ENCODE measurements around the gene POGK.
"Not testable (repeated sequence)": the region's sequence is repeated elsewhere in the genome, so short reads cannot be mapped to it uniquely, and the experiment has no call there.

The POGK gene

DNA sequence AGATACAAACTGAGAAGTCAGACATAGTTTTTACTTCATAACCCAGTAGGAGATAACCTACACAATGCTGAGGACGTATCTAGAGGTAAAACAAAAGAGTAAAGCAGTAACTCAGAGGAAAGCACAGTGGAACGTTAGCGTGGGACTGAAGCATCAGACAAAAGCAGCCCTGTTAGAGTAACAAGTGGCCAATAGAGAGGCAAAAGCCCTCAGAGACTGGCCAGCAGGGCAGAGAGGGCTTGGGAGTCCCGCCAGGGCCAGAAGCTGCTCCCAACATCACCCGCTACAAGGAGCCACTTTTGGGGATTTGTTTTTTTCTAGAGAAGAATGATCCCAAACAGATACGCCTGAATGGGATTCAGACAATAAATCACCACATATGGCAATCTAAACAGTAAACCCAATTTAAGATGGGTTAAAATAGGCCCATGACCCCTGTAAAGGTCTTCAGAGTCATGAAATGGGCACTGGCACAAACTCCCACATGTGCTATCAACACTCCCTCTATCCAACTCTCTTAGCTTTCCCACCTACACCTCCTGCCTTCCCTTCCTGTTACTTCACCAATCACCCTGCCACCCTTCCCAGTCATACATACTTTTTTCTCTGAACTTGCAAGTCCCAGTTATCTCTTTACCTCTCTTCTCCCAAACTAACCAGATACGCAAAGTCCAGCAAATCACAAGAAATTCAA, 19.6 kb downstream of the POGK start:
- FAIRE-seq: no peak

DNA sequence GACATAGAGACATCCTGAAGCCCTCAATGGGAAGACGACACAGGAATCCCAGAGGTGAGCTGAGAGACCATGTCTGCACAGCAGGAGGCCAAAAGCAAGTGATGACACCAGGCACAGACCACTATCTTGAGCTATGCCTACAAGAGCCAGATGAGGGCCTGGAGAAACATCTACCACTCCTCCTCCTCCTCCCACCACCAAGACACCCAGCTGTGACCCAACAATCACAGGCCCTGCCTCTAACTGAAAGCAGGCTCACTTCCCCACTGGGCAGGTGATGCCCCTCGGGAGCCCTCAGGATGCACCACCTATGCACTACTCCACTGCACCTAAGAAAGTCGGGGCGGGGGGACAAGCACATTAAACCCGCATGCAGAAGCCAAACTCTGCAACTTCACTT, 20.3 kb downstream of the POGK start:
- FAIRE-seq: no peak

DNA sequence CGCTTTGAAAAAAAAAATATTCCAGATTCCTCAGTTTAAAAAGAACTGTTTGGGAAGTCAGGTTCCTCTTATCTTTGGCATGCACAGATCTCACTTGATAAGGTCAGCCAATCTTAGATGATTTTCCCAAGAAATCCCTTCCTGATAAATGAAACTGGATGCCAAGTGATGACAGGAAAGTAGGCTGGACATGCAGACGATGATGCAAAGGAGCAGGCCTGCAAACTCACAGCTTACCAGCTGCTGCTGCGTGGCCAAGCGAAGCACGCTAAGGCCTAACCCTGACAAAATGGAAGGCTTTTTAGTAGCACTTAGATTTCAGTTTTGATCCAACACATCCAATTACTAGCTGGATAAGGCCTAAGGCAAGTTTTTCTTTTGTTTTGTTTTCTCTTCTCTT, 26.7 kb downstream of the POGK start:
- no peak for FAIRE-seq

DNA sequence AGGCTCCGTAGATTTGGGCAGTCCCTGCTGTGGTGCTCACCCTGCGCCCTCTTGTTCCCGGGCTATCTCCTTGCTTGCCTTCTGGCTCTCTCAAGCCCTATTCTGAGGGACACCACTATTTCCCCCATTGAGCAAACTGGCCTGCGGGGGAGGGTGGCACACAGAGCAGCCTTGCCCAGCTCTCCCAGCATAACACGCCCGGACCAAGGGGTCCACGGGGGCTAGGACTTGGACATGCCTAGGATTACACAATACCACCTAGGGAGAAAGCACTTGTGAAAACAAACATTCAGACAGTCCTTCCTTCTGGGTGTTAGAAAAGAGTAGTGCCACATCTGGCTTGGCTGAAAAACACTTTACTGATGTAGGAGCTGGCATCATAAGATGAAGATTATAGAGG, 29.4 kb downstream of the POGK start:
- no peak for FAIRE-seq

DNA sequence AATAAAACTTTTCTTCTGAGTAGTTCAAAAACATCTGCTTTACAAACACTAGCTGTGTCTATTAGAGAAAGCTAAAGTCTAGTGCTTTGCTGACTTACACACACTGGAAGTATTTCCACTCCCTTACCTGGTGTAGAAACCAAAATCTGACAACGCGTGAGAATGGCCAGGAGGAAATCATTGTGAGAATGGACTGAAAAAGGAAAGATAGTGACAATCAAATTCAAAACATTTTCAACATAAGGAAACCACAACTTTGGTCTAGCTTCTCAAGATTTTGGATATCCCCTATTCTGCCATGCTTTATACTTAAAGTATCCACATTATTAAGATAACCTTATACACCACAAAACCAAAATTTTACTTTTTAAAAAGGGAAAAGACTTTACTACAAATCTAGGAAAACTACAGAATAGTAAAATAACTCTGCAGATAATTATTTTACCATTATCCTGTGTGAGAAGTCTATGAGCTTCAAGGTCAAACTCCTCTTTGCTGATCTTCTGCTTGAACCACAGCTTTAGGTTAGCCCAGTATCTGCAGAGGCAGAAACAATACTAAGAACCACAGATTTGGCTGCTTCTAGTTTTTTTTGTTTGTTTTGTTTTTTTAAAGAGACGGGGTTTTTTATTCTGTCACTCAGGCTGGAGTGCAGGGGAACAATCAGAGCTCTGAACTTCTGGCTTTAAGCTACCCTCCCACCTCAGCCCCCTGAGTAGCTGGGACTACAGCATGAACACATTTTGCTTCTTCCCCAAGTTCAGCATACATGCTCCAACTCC, 30.2 kb downstream of the POGK start:
- no peak for FAIRE-seq

DNA sequence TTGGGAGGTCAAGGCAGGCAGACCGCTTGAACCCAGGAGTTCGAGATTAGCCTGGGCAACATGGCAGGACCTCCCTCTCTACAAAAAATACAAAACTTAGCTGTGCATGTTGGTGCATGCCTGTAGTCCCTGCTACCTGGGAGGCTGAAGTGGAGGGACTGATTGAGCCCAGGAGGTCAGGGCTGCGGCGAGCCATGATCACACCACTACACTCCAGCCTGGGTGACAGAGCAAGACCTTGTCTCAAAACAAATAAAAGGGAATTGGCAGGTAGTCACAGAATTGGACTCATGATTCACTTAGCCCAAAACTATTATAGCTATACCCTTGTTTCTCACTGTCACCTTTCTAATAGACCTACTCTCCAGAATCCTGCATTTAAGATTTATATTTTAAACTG, 31.3 kb downstream of the POGK start:
- FAIRE-seq: no peak

DNA sequence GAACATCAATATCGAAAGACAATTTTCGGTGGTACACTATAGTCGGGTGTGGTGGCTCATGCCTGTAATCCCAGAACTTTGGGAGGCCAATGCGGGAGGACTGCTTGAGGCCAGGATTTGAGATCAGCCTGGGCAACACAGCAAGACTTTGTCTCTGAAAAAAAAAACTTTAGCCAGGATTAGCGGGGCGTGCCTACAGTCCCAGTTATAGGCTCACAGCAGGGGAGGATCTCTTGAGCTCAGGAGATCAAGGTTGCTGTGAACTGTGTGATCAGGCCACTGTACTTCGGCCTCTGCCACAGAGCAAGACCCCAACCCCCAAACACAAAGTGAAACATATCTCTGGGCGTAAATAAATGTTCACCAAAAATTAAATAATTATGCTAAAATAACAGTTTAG, 35.2 kb downstream of the POGK start:
- no peak for FAIRE-seq

DNA sequence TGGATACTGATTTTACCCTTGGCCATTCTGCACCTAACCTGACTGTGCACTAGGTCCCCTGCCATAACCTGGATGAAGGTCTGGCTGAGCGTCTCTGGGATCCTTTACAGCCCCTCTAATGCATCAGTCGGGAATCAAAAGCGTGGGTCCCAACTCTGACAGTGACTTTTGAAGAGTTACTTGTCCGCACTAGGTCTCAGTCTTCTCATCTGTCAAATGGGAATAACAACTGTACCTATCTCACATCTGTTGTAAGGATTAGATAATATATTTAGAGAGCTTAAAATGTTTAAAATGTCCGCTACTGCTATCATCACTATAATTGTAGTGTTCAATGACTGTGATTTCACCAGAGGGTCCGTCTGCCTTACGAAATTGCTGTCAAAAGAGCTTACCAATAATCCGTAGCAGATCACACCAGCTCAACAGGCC, 36.0 kb downstream of the POGK start:
- no peak for FAIRE-seq

DNA sequence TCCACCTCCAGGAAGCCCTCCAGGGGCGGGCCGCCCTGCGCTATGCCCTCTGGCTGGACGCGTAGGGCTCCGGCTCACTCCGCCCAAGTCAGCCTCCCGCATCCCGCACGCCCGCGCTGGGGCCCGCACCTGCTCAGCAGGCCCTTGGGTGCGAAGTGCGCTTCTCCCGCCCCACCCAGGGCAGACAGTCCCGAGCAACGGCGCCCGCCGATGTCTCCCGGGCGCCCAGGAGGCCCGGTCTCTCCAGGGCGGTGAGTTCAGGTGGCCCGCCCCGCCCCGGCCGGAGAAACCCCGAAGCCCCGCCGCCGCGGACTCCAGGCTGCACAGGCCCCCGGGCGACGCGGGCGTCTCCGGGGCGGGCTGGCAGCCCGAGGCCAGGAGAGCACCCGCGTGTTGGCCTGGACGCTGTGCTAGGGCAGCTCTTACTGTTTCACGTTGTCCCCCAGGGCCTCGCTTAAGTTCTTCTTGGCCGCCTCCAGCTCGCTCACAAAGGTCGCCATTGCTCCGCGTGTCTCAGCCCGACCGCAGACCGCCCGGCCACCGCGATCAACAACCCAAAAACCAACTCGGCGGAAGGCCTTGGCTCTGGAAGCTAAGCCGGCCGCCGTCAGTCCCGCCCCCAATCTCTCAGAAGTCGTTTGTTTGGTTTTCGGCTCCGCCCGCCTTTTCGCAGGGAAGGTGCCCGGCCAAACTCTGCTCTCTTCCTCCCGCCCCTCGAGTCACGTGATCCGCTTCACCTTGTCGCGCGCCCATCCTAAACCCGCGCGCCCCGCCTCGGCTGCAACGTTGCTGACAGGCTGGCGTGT, 36.7 kb downstream of the POGK start, which contains the start of gene TADA1:
TSS of gene TADA1 (minus strand) at position 531 of the 806 bp plus-strand sequence. CDS start at position 500, 31 bp downstream.
- FAIRE-seq: peak; percentile 98

DNA sequence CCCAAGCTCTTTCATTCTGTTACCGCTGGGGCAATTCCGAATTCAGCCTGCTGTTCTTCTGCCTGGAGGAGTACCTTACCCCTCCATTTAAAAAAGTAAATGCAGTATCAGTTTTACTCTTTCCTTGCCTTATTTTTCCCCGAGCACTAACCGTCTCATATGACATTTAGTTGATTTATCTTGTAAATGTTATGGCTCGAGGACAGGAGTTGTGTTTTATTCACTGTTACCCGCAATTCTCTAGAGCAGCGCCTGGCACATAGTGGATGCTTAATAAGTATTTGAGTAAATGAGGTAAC, 37.2 kb downstream of the POGK start:
- FAIRE-seq: no peak

DNA sequence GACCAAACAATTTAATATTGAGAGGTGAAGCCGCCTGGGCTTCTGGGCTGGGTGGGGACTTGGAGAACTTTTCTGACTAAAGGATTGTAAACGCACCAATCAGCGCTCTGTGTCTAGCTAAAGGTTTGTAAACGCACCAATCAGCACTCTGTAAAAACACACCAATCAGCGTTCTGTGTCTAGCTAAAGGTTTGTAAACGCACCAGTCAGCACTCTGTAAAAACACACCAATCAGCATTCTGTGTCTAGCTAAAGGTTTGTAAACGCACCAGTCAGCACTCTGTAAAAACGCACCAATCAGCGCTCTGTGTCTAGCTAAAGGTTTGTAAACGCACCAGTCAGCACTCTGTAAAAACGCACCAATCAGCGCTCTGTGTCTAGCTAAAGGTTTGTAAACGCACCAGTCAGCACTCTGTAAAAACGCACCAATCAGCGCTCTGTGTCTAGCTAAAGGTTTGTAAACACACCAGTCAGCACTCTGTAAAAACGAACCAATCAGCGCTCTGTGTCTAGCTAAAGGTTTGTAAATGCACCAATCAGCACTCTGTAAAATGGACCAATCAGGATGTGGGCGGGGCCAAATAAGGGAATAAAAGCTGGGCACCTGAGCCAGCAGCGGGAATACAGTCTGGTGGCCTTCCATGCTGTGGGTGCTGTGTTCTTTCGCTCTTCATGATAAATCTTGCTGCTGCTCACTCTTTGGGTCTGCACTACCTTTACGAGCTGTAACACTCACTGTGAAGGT, 39.1 kb downstream of the POGK start:
- FAIRE-seq: not testable (repeated sequence)

DNA sequence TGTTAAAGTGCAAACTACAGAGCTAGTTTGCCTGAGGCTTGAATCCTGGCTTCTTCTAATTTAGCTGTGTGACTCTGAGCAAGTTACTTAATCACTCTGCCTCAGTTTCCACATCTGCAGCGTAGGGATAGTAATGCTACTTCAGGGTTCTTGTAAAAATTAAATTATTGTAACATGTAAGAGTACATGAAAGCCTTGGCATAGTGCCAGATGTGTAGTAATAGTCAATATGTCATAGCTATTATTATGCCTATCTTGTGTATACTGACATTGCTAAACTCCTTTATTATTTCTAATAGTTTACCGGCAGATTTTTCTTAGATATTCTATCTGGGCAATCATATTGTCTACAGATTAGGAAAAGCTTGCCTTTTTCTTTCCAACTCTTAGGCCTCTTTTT, 43.6 kb downstream of the POGK start:
- no peak for FAIRE-seq

DNA sequence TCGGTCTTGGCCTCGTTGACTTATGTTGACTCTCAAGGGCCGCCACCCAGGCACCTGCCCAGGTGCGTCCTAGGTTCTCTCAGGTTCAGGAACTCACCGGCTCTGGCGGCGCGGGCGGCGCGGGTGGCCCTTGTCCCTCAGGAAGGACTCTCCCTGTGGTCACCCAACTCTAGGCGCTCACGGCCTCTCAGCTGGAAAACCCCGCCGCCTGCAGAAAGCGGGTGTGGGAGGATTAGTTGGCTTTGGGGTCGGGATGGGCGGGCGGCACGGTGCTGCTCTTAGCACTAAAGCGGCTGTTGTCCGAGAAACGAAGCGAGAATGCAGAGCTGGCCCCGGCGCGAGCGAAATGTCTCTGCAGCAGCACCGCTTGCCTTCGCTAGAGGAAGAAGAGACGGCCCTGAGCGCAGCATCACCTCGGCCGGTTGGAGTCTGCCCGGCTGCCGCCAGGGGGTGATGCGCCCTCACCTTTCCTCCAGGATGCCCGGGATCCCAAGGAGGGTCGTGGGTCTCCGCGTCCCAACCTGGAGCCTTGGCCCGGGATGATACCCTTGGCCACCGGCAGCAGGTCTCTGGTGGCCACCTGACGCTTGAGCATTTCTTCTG, 44.9 kb downstream of the POGK start:
- no peak for FAIRE-seq

DNA sequence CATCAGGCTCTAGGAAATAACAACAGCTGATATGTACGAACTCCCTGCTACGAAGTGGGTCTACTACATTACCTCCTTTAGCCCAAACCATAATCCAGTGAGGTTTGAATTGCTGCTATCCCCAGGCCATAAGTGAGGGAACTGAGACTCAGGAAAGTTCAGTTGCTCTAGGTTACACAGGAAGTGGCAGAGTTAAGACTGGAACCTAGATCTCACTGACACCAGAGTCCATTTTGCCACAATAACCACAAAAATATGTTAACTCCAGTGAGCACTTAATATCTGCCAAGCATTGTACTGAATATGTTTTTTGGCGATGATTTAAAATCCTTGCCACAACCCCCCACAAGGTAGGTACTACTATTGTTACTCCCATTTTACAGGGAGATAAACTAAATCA, 45.7 kb downstream of the POGK start:
- FAIRE-seq: no peak

DNA sequence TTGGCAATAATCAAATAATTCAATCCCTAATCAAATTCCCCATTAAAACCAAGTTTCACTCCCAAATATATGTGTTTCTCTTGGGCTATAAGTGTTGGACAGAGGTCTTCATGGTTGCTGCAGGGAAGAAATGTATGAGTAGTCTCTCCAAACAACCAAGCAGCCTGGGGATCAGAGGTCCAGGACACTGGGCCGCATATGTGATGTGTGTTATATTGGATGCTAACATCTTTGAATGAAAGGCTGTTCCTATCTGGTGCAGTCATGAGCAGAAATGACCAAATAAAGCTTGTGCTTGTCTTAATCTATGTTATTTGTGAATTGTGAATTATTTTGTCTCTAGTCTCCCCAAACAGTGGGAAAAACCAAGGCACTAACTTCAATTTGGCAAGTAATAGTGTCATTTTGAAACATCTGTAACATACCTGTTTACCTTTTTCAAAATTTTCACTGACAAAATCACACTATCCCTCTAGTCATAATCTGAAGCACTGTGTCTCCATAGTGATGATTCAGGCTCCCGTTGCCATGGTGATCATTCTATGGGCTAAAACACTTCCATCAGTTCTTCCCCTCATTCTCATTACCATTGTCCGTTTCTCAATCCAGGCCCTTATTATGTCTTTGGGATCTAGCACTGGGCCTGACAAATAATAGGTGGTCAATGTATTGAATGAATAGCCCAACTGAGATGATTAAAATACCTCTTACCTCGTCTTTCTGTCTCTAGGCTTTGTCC, 49.3 kb downstream of the POGK start:
- FAIRE-seq: no peak

DNA sequence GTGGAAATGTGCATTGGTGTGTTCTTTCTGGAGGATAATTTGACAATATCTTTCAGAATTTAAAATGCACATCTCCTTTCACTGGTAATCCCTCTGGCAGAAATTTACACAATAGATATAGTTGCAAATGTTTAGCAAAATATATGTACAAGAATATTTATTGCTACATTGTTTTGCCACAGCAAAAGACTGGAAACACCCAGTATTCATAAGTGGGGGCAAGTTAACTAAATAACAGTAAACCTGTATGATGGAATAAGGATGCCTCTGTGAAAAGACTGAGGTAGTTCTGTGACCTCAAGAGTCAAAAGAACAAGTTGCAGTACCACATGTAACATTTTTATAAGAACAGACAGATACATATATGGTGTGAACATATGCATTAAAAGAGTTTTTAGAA, 50.5 kb downstream of the POGK start:
- FAIRE-seq: no peak

DNA sequence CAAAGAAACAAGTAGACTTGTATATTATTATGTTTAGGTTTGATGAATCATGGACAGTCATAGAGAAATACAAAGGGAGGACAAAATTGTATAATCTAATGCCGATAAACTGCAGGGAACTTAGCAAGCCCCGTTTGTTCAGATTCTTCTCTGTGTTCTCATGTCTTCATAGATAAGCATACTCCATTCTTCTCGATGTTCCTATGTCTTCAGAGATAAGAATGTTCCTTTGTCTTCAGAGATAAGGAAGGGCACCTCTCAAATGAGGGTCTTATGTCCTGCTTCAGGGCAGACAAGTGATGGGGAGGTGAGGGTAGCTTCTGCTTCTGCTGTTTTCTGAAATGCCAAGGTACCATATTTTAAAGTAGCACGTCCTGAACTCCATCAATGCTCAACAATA, 56.5 kb downstream of the POGK start:
- FAIRE-seq: no peak

DNA sequence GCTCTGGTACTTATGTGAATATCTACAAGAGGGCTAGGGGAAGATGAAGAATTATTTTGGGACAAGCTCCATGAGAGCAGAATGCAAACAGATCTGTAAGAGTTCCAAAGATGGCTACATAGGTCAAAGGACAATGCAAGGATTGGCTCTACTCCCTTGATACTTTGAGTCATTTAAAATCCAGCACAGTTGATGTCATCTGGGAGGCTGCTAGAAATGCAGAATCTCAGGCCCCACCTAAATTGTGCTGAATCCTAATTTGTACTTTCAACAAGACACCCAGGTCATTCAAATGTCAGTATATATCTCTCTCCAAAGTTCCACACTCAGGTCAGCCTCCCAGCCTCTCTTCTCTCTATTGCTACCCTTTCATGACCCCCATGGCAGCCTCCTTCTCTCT, 60.5 kb downstream of the POGK start:
- FAIRE-seq: no peak

DNA sequence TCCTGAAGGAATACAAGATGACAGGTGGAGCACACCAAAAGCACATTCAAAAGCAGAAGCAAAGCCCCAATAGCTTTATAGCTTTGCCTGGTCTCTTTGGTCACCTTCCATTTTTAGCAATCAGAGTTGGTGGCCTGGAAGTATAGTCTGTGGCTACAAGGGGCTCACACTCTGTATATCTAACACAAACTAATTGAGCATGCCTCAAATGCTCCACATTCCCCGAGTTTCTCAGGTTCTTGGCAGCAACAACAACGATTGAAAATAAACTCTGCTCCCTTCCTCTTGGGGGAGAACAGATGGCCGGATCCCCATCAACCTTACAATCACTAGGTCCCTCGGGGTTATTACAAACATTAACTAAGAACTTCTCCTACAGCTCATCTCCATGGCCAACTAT, 61.7 kb downstream of the POGK start:
- no peak for FAIRE-seq

DNA sequence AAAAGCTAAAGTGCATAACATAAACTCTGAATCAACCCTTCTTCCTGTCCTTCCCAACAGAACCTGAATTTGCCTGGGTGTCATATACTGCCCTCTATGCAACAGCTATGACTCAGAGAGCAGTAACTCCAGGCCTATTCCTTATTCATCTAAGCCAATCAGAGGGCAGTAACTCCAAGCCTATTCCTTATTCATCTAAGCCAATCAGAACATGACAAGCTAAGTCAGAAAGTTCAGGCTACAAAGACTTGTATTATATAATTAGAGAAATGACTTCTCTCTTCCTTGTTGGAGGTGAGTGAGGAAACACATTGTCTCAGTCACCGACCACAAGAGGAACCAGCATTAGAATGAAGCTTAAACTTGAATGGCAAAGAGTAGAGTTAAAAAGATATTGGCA, 63.0 kb downstream of the POGK start:
- FAIRE-seq: no peak

DNA sequence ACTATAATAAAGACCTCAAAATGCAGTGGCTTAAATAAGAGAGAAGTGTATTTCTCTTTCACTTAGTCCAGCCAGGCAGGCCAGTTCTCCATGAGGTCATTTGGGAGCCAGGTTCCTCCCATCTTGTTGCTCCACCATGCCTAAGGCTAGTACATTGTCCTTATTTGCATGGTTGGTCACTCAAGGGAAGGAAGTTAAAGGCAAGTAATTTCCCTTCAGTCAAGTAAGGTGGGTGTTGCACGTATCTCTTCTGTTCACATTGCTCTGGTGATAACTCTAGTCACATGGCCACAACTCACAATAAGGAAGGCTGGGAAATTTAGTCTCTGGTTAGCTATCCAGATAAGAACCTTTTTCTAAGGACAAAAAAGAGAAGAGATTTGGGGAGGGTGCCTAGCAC, 64.0 kb downstream of the POGK start:
- no peak for FAIRE-seq

DNA sequence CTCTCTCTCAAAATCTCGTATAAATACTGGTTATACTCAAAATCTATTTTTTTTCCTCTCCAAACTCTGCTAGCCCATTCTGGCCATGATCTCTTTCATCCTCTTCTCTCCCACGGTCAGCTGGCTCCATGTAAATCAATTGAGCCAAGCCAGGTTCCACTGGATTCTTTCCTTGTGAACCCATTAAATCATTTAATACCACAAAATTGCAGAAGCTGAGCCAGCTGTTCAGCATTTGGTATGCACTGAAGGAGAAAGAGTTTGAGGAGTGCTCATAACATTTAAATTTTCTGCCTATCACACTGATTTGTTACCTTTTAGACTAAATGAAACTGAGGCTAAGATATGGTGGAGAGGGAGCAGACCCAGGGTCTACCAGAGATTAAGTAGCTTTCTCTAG, 65.9 kb downstream of the POGK start:
- no peak for FAIRE-seq
